GM23338 (cell line): ENCODE measurements around the gene TECPR2. TPM values are rescaled to one million over a fixed set of nuclear protein-coding genes. Genes with fewer than 3 reads are reported as not detected.

Source experiments
- ATAC-seq: fragments of 200-7000 bp; cut with Tn5 transposase; 3 replicates; pipeline ENCODE4 v1.9.1; 2020
- DNase-seq: peaks from one replicate; pipeline ENCODE4 v3.0.0-alpha.2; 2015; ENCODE audit warnings: low spot score
- H2AFZ ChIP-seq: fragments of 200-600 bp; sonication (generic); 2 replicates; pipeline ENCODE4 v1.8.0; 2016; ENCODE audit warnings: antibody characterized with exemption, mild to moderate bottlenecking, moderate library complexity
- H3F3A ChIP-seq: fragments of 200-600 bp; sonication (generic); replicated peaks from 2 replicates; pipeline ENCODE4 v1.8.0; 2017; ENCODE audit warnings: antibody characterized with exemption, mixed run types, low read depth
- H3K27ac ChIP-seq: fragments of 200-600 bp; sonication (generic); 2 replicates; pipeline ENCODE4 v1.6.1; 2016; ENCODE audit warnings: low read depth
- H3K27me3 ChIP-seq: fragments of 200-600 bp; sonication (generic); 2 replicates; pipeline ENCODE4 v1.8.0; 2016; ENCODE audit warnings: mild to moderate bottlenecking, mixed run types, moderate library complexity; ENCODE audit not compliant: insufficient read depth
- H3K36me3 ChIP-seq: fragments of 200-600 bp; sonication (generic); 2 replicates; pipeline ENCODE4 v1.8.0; 2016; ENCODE audit warnings: mild to moderate bottlenecking; ENCODE audit not compliant: insufficient read depth
- H3K4me1 ChIP-seq: fragments of 200-600 bp; sonication (generic); 2 replicates; pipeline ENCODE4 v1.8.0; 2016; ENCODE audit warnings: mild to moderate bottlenecking, moderate library complexity; ENCODE audit not compliant: insufficient read depth
- H3K4me2 ChIP-seq: fragments of 200-600 bp; sonication (generic); 2 replicates; pipeline ENCODE4 v1.7.1; 2017; ENCODE audit warnings: mixed run types
- H3K4me3 ChIP-seq: fragments of 200-600 bp; sonication (generic); 2 replicates; pipeline ENCODE4 v1.6.1; 2016; ENCODE audit warnings: mixed run types
- H3K79me2 ChIP-seq: fragments of 200-600 bp; sonication (generic); replicated peaks from 2 replicates; pipeline ENCODE4 v1.8.0; 2017; ENCODE audit warnings: mild to moderate bottlenecking; ENCODE audit not compliant: insufficient read depth
- H3K9me2 ChIP-seq: fragments of 200-600 bp; sonication (generic); 2 replicates; pipeline ENCODE4 v1.8.0; 2017; ENCODE audit not compliant: insufficient read depth
- H4K20me1 ChIP-seq: fragments of 200-600 bp; sonication (generic); replicated peaks from 2 replicates; pipeline ENCODE4 v1.8.0; 2017; ENCODE audit warnings: mild to moderate bottlenecking; ENCODE audit not compliant: insufficient read depth
- H3K27ac Mint-ChIP-seq: 2 replicates; pipeline ENCODE4 v1.8.0; 2020; ENCODE audit warnings: inconsistent platforms, mild to moderate bottlenecking, moderate library complexity, mixed read lengths
- H3K27me3 Mint-ChIP-seq: 3 replicates; pipeline ENCODE4 v1.8.0; 2022; ENCODE audit warnings: low read depth, mild to moderate bottlenecking, moderate library complexity, mixed read lengths, inconsistent platforms; ENCODE audit not compliant: insufficient read depth, poor library complexity
- H3K36me3 Mint-ChIP-seq: 3 replicates; pipeline ENCODE4 v1.8.0; 2021; ENCODE audit warnings: low read depth, mild to moderate bottlenecking, inconsistent platforms, moderate library complexity, mixed read lengths
- H3K4me1 Mint-ChIP-seq: 3 replicates; pipeline ENCODE4 v1.8.0; 2020; ENCODE audit warnings: mild to moderate bottlenecking, inconsistent platforms, mixed read lengths
- H3K4me3 Mint-ChIP-seq: 3 replicates; pipeline ENCODE4 v1.8.0; 2021; ENCODE audit warnings: moderate library complexity, mild to moderate bottlenecking, inconsistent platforms, mixed read lengths
- H3K9me3 Mint-ChIP-seq: 3 replicates; pipeline ENCODE4 v1.8.0; 2020; ENCODE audit warnings: moderate library complexity, mild to moderate bottlenecking, inconsistent platforms, mixed read lengths
- CREB1 ChIP-seq: fragments of 250-450 bp; sonication (Bioruptor Pico); IDR thresholded peaks from 2 replicates; pipeline ENCODE4 v1.5.0; 2020; ENCODE audit warnings: low read depth, mild to moderate bottlenecking, moderate library complexity
- CTCF ChIP-seq, 2 experiments: fragments of 200-600 bp in 1 of 2; sonication (generic) in 1 of 2; conservative IDR thresholded peaks; 2 replicates each; pipeline versions ENCODE4 v1.5.1 to v1.6.1; 2016 to 2017; ENCODE audit warnings: antibody characterized with exemption in 2 of 2, low read depth in 2 of 2, mild to moderate bottlenecking in 2 of 2, moderate library complexity in 1 of 2
- ETS1 ChIP-seq: IDR thresholded peaks from 2 replicates; pipeline ENCODE4 v1.6.1; 2016; ENCODE audit warnings: antibody characterized with exemption
- EZH2 ChIP-seq: fragments of 200-600 bp; sonication (generic); IDR thresholded peaks from one replicate; pipeline ENCODE4 v1.8.0; 2017; ENCODE audit warnings: antibody characterized with exemption, mild to moderate bottlenecking, low read depth; ENCODE audit not compliant: unreplicated experiment
- EZH2phosphoT487 ChIP-seq: fragments of 200-600 bp; sonication (generic); IDR thresholded peaks from one replicate; pipeline ENCODE4 v1.8.1; 2018; ENCODE audit warnings: antibody characterized with exemption; ENCODE audit not compliant: unreplicated experiment
- JUNB ChIP-seq: IDR thresholded peaks from one replicate; pipeline ENCODE4 v1.6.1; 2016; ENCODE audit warnings: antibody characterized with exemption; ENCODE audit not compliant: unreplicated experiment
- NANOG ChIP-seq: IDR thresholded peaks from 2 replicates; pipeline ENCODE4 v1.6.1; 2016; ENCODE audit warnings: antibody characterized with exemption, borderline replicate concordance
- POLR2AphosphoS5 ChIP-seq: IDR thresholded peaks from 2 replicates; pipeline ENCODE4 v1.6.1; 2016; ENCODE audit warnings: antibody characterized with exemption, low read depth
- STAT1 ChIP-seq: IDR thresholded peaks from one replicate; pipeline ENCODE4 v1.6.1; 2016; ENCODE audit warnings: antibody characterized with exemption; ENCODE audit not compliant: unreplicated experiment
- ZNF114 ChIP-seq: fragments of 250-450 bp; sonication (Bioruptor Pico); IDR thresholded peaks from 2 replicates; pipeline ENCODE4 v1.5.0; 2020; ENCODE audit warnings: mild to moderate bottlenecking, moderate library complexity
- ZNF331 ChIP-seq: fragments of 250-450 bp; sonication (Bioruptor Pico); IDR thresholded peaks from 2 replicates; pipeline ENCODE4 v1.5.0; 2020; ENCODE audit warnings: low read depth, mild to moderate bottlenecking, moderate library complexity
- ZNF462 ChIP-seq: fragments of 250-450 bp; sonication (Bioruptor Pico); IDR thresholded peaks from 2 replicates; pipeline ENCODE4 v1.5.0; 2020; ENCODE audit warnings: mild to moderate bottlenecking, moderate library complexity
- polyA plus RNA-seq: library from polyadenylated mRNA; unstranded; fragments of >200 nt; fragmentation: Nextera tagmentation; extraction: Ambion mirVana; gene quantifications from 2 replicates; pipeline ENCODE4 v1.2.1, GENCODE V29; 2016
- total RNA-seq: library from RNA; depleted of rRNA; stranded (reverse); fragments of >200 nt; shearing (Covaris generic); gene quantifications from 2 replicates; pipeline ENCODE4 v1.2.3, GENCODE V29; 2014
- TF ChIP-seq, protein P1 (sequence below): IDR thresholded peaks from one replicate; pipeline ENCODE4 v1.6.1; 2018; ENCODE audit warnings: antibody characterized with exemption; ENCODE audit not compliant: unreplicated experiment

The TECPR2 gene
- total and polyA plus RNA-seq, 2 experiments from 2014 or later = 4.8 to 20.5 TPM

DNA sequence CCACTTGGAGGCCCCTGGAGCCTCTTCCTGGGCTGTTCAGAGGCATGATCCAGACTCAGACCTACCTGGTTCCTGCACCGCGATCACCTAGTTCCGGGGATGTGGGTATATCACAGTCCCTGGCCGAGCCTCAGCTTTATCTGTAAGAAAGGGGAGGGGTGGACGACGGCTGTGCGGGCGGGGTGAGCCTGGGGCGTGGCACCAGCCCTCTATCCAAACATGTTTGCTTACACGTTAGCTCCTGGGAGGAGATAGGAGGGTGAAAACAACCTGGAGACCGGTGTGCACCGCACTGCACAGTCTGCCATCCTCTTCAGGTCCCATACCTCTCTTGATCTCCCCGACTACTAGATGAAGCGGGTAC lies 145.7 kb downstream of the TECPR2 start:
- Mint-ChIP-seq H3K27me3 (peaks cover 17% of the 10 kb centered on the region), H3K27ac (no peak overlapping the region), H3K4me1 (peaks cover 17% of the 10 kb centered on the region), H3K36me3 (peaks cover 3% of the 10 kb centered on the region; the same call in 1 of the 3 replicates), H3K4me3 (peak overlapping the region; percentile 79), H3K9me3 (no peaks in the 10 kb centered on the region)
- no peaks in the 10 kb centered on the region for H3K9me2 ChIP-seq
- H3K36me3 ChIP-seq = no peaks in the 10 kb centered on the region
- peaks cover 16% of the 10 kb centered on the region for H3F3A ChIP-seq
- H3K4me2 ChIP-seq = peak overlapping the region; percentile 91
- no peak for ATAC-seq
- no peak for TF ChIP-seq STAT1
- TF ChIP-seq POLR2AphosphoS5 = no peak
- no peak for TF ChIP-seq ETS1
- TF ChIP-seq NANOG = no peak
- no peak for TF ChIP-seq JUNB
- no peak for TF ChIP-seq CREB1 (CRISPR knock-in tag)
- no peak for TF ChIP-seq ZNF331 (CRISPR knock-in tag)
- TF ChIP-seq, protein P1, sequence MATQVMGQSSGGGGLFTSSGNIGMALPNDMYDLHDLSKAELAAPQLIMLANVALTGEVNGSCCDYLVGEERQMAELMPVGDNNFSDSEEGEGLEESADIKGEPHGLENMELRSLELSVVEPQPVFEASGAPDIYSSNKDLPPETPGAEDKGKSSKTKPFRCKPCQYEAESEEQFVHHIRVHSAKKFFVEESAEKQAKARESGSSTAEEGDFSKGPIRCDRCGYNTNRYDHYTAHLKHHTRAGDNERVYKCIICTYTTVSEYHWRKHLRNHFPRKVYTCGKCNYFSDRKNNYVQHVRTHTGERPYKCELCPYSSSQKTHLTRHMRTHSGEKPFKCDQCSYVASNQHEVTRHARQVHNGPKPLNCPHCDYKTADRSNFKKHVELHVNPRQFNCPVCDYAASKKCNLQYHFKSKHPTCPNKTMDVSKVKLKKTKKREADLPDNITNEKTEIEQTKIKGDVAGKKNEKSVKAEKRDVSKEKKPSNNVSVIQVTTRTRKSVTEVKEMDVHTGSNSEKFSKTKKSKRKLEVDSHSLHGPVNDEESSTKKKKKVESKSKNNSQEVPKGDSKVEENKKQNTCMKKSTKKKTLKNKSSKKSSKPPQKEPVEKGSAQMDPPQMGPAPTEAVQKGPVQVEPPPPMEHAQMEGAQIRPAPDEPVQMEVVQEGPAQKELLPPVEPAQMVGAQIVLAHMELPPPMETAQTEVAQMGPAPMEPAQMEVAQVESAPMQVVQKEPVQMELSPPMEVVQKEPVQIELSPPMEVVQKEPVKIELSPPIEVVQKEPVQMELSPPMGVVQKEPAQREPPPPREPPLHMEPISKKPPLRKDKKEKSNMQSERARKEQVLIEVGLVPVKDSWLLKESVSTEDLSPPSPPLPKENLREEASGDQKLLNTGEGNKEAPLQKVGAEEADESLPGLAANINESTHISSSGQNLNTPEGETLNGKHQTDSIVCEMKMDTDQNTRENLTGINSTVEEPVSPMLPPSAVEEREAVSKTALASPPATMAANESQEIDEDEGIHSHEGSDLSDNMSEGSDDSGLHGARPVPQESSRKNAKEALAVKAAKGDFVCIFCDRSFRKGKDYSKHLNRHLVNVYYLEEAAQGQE = no peak
- TF ChIP-seq EZH2phosphoT487 = no peak
- no peak for TF ChIP-seq ZNF462 (CRISPR knock-in tag)
- no peak for TF ChIP-seq CTCF (conservative IDR thresholded peaks at IDR 0.05; ENCODE audit: low read depth in 2 of 2)
- TF ChIP-seq ZNF114 (CRISPR knock-in tag) = no peak
- no peak for TF ChIP-seq EZH2
- peaks cover 11% of the 10 kb centered on the region; the same call in 1 of the 2 replicates for H3K27me3 ChIP-seq
- no peaks in the 10 kb centered on the region for H4K20me1 ChIP-seq
- no peak overlapping the region for H2AFZ ChIP-seq
- H3K27ac ChIP-seq = no peak overlapping the region
- DNase-seq = no peak
- H3K79me2 ChIP-seq = no peaks in the 10 kb centered on the region
- H3K4me1 ChIP-seq = no peaks in the 10 kb centered on the region; the same call in 1 of the 2 replicates
- H3K4me3 ChIP-seq = peak overlapping the region; percentile 80
